HL-60/S4 treated with retinoic acid at 250 ng/mL for 4 days and 3 days (cell line): ENCODE data around the gene AOPEP.

Experiments used
- in situ Hi-C: fragments of 300-500 bp; cut with MboI; formaldehyde crosslinking; loops from 2 replicates; pipeline ENCODE4 v1.7.0; 2022; ENCODE audit warnings: low sequenced_read_pairs

The AOPEP gene

GRCh38 chr9:95120781-95121370, 394.4 kb downstream of the AOPEP start:
- in situ Hi-C loops, result loop anchor here (10.0 to 25.0 kb wide), 2 partner anchors 336 to 434 kb away; no protein-coding TSS in a partner anchor

- in situ Hi-C loops, result loop anchor here (10.0 to 25.0 kb wide), 2 partner anchors 340 to 437 kb away; no protein-coding TSS in a partner anchor
Observed at GRCh38 chr9:95124582-95125367, 398.3 kb downstream of the AOPEP start.

GRCh38 chr9:95125652-95126051, 399.2 kb downstream of the AOPEP start:
- in situ Hi-C loops, result loop anchor here (10.0 kb wide), 1 partner anchor 341 kb away; no protein-coding TSS in a partner anchor

GRCh38 chr9:95126739-95127138, 400.2 kb downstream of the AOPEP start:
- in situ Hi-C loops, result loop anchor here (10.0 kb wide), 1 partner anchor 342 kb away; no protein-coding TSS in a partner anchor

GRCh38 chr9:95127249-95128176, 401.0 kb downstream of the AOPEP start:
- in situ Hi-C loops, result loop anchor here (10.0 kb wide), 1 partner anchor 343 kb away; no protein-coding TSS in a partner anchor

GRCh38 chr9:95128177-95128524, 401.7 kb downstream of the AOPEP start:
- in situ Hi-C loops, result loop anchor here (10.0 kb wide), 1 partner anchor 343 kb away; no protein-coding TSS in a partner anchor

GRCh38 chr9:95129476-95130291, 403.2 kb downstream of the AOPEP start:
- in situ Hi-C loops, result loop anchor here (10.0 kb wide), 1 partner anchor 345 kb away; no protein-coding TSS in a partner anchor

GRCh38 chr9:95130484-95130883, 404.0 kb downstream of the AOPEP start:
- in situ Hi-C loops, result no loop called here

- in situ Hi-C loops, result no loop called here
Observed at GRCh38 chr9:95131023-95131943, 404.8 kb downstream of the AOPEP start.

- in situ Hi-C loops, result no loop called here
Observed at GRCh38 chr9:95132366-95133324, 406.1 kb downstream of the AOPEP start.

- in situ Hi-C loops, result no loop called here
Observed at GRCh38 chr9:95133325-95133705, 406.8 kb downstream of the AOPEP start.

GRCh38 chr9:95134457-95134881, 408.0 kb downstream of the AOPEP start:
- in situ Hi-C loops, result no loop called here

GRCh38 chr9:95135756-95136155, 409.3 kb downstream of the AOPEP start:
- in situ Hi-C loops, result no loop called here
